Ishikawa (cell line): ENCODE data around the gene HMX3.

Experiments
- RAD21 ChIP-seq: IDR thresholded peaks from 2 replicates; pipeline ENCODE4 v1.6.1; 2012; ENCODE audit warnings: low read depth
- REST ChIP-seq: IDR thresholded peaks from 2 replicates; pipeline ENCODE4 v1.6.1; 2012; ENCODE audit warnings: low read depth, mild to moderate bottlenecking
- TAF1 ChIP-seq: IDR thresholded peaks from 2 replicates; pipeline ENCODE4 v1.6.1; 2012; ENCODE audit warnings: low read depth, mild to moderate bottlenecking

GRCh38 chr10:123154711-123155505, 19.1 kb downstream of the HMX3 start:
- TF ChIP-seq REST (no peak), TAF1 (no peak), RAD21 (no peak)
